Left ventricle myocardium inferior (tissue), 1 donor: Measurements from ENCODE around the gene PXDN. TPM values are rescaled to one million over a fixed set of nuclear protein-coding genes. Genes with fewer than 3 reads are reported as not detected.

Experiments used
- DNase-seq: peaks from one replicate; pipeline ENCODE4 v3.0.0-alpha.2; 2020
- H3K27ac ChIP-seq: fragments of 200-600 bp; replicated peaks from 2 replicates; pipeline ENCODE4 v1.8.0; 2021
- H3K27me3 ChIP-seq: fragments of 200-600 bp; 2 replicates; pipeline ENCODE4 v1.8.0; 2021; ENCODE audit warnings: low read depth
- H3K36me3 ChIP-seq: fragments of 200-600 bp; 2 replicates; pipeline ENCODE4 v1.8.0; 2021
- H3K4me1 ChIP-seq: fragments of 200-600 bp; 2 replicates; pipeline ENCODE4 v1.8.0; 2021
- H3K4me3 ChIP-seq: fragments of 200-600 bp; 2 replicates; pipeline ENCODE4 v1.8.0; 2021; ENCODE audit warnings: mild to moderate bottlenecking, moderate library complexity
- H3K9me3 ChIP-seq: fragments of 200-600 bp; replicated peaks from 2 replicates; pipeline ENCODE4 v1.8.0; 2021
- intact Hi-C: fragments of 100-400 bp; cut with micrococcal nuclease; formaldehyde crosslinking; loops from one replicate; pipeline ENCODE4 v1.11.0; 2022
- total RNA-seq: library from RNA; stranded (reverse); fragmentation: NEBNext Ultra II Directional; extraction: Animal tissue kit (Norgen Biotek cat#: 25700); gene quantifications from one replicate; pipeline ENCODE4 v1.2.1, GENCODE V29; 2021
- TF ChIP-seq, protein P1 (sequence below): fragments of 200-600 bp; IDR thresholded peaks from 2 replicates; pipeline ENCODE4 v1.8.0; 2021; ENCODE audit warnings: antibody characterized with exemption, mild to moderate bottlenecking, borderline replicate concordance
- donor health status: DM: no; HTN: yes; CAD: no; lungs with severe emphysema.

The PXDN gene
- total RNA-seq, 1 donor from 2014 or later, result 15.7 TPM

DNA sequence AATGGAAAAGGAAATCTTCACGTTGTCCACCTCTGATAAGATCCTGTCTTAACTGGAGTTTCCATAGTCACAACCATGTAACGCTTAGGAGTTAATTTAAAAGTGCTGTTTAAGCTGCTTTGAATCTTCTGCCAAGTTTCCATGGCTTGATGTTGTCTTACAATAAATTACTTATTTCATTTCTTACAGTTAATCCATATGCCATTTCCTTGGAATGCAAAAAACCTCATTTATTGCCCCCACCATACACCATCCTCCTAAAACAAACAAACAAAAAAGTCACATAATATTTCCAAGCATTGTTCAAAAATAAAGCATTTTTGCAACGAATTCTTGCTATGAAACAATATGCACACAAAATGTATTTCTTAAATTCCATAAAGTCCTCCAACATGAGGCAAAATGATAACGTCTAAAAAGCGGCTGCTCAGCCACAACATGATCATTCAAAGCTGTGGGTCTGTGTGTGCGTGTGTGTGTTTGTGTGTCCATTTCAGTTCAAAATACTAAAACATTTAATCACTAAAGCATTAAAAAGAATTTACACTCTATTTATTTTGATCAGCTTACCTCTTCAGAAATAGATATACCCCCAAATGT, 46.8 kb upstream of the PXDN start:
- Histone ChIP-seq H3K9me3 (no peaks in the 10 kb centered on the region), H3K4me3 (no peak overlapping the region), H3K36me3 (no peaks in the 10 kb centered on the region), H3K4me1 (no peaks in the 10 kb centered on the region), H3K27me3 (peaks cover 63% of the 10 kb centered on the region), H3K27ac (no peak overlapping the region)
- DNase-seq, result no peak
- TF ChIP-seq, protein P1, sequence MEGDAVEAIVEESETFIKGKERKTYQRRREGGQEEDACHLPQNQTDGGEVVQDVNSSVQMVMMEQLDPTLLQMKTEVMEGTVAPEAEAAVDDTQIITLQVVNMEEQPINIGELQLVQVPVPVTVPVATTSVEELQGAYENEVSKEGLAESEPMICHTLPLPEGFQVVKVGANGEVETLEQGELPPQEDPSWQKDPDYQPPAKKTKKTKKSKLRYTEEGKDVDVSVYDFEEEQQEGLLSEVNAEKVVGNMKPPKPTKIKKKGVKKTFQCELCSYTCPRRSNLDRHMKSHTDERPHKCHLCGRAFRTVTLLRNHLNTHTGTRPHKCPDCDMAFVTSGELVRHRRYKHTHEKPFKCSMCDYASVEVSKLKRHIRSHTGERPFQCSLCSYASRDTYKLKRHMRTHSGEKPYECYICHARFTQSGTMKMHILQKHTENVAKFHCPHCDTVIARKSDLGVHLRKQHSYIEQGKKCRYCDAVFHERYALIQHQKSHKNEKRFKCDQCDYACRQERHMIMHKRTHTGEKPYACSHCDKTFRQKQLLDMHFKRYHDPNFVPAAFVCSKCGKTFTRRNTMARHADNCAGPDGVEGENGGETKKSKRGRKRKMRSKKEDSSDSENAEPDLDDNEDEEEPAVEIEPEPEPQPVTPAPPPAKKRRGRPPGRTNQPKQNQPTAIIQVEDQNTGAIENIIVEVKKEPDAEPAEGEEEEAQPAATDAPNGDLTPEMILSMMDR, result no peak
- intact Hi-C loops, result no loop called here

DNA sequence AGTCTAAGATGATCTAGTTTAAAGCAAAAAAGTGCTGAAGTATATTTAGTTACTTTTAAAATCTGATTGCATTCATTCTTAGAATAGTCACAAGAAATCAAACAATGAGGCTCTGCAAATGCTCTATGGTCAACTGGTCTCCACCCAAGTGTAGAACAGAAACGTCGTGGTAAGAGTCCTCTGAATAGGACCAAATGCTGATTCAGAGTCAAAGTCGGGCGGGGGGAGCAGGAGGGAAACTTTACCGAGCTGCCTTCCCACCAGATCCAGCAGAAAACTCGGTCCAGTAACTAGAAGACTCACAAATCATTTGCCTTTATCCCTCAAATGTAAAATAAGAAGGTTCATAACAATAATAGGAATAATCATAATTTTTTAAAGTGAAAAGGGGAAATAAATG, 46.2 kb upstream of the PXDN start:
- H3K9me3 ChIP-seq, result no peaks in the 10 kb centered on the region
- no peaks in the 10 kb centered on the region for H3K4me1 ChIP-seq
- DNase-seq, result no peak
- H3K36me3 ChIP-seq, result no peaks in the 10 kb centered on the region
- peaks cover 62% of the 10 kb centered on the region for H3K27me3 ChIP-seq
- TF ChIP-seq, protein P1, result no peak
- intact Hi-C loops, result no loop called here
- no peak overlapping the region for H3K27ac ChIP-seq
- no peak overlapping the region for H3K4me3 ChIP-seq

DNA sequence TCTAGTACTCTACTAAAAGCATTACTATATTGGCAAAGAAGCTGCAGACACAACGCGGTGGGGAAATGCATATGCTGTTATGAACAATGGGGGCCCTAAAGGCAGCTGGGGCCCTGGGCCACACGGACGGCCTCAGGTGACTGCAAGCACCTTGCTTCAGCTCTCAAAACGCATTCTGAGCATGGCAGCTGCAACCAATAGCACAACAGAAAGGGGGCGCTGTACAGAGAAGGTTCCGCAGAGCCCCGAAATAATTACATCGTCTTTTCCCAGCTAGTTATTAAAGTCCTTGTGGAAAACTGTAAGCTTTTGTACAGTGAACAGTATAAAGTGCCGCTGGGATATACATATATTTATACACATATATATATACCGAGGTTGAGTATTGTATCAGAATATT, 45.3 kb upstream of the PXDN start:
- H3K27ac ChIP-seq, result no peak overlapping the region
- TF ChIP-seq, protein P1, result no peak
- no peak for DNase-seq
- no peaks in the 10 kb centered on the region for H3K36me3 ChIP-seq
- H3K4me3 ChIP-seq, result no peak overlapping the region
- no peaks in the 10 kb centered on the region for H3K9me3 ChIP-seq
- intact Hi-C loops, result no loop called here
- H3K27me3 ChIP-seq, result peaks cover 59% of the 10 kb centered on the region
- no peaks in the 10 kb centered on the region for H3K4me1 ChIP-seq

DNA sequence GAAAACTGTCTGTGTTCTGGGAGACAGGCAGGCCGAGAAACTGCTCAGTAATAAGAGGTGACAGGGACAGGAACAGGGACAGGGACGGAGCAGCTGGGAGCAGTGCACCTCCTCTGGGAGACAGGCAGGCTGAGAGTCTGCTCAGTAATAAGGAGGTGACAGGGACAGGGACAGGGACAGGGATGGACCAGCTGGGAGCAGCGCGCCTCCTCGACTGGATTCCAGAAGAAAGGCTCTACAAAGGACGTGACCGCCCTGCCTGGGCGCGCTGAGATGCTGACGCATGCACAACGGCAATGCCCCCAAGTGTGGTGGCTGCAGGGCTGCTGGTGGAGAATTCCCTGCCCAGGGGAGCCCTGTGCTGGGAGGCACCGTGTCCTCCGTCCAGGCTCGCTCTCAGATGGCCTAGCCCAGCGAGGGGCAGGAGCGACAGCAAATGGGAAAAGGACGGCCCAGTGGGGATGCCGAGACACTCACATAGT, 44.2 kb upstream of the PXDN start:
- TF ChIP-seq, protein P1, result no peak
- Histone ChIP-seq H3K9me3 (no peaks in the 10 kb centered on the region), H3K27me3 (peaks cover 59% of the 10 kb centered on the region), H3K4me1 (no peaks in the 10 kb centered on the region), H3K36me3 (no peaks in the 10 kb centered on the region), H3K4me3 (no peak overlapping the region), H3K27ac (no peak overlapping the region)
- DNase-seq, result no peak
- intact Hi-C loops, result no loop called here

DNA sequence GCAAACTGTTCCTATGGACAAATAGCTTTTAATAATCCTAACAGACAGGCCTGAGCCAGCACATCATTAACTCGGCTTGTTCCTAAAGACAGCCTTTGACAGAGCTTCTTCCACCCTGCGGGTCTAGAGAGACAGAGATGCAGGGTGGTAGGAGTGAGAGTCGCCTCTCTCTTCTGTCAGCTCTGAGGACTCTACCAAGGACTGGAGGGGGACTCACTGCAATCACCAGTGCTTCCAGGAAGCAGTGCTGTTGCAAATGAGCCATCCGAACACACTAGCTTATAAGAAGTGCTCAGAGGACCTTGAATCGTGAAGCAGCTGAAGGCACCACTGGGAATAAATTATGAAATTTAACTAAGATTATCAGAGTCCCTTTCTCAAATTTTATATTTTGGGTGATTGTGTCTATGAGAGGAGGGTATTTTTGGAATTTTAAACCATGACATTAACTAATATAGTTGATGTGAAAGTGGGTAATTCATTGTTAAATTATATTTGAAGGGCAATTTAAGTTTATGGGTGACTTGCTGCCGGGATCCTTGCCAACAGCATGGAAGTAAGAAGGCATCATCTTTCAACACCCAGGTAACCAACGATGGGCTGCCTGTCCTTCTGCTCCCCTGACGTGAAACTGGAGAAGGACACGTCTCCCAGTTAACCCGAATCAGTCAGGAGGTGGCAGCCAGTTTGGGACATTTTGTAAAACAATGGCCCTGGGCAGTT, 43.6 kb upstream of the PXDN start:
- TF ChIP-seq, protein P1, result no peak
- intact Hi-C loops, result no loop called here
- Histone ChIP-seq H3K27ac (no peak overlapping the region), H3K4me3 (no peak overlapping the region), H3K9me3 (no peaks in the 10 kb centered on the region), H3K4me1 (no peaks in the 10 kb centered on the region), H3K36me3 (no peaks in the 10 kb centered on the region), H3K27me3 (peaks cover 59% of the 10 kb centered on the region)
- no peak for DNase-seq
